Transverse colon (tissue), 4 donors: ENCODE data around the gene DGKE.

Experiments used
- CTCF ChIP-seq, 5 experiments: fragments of 200-600 bp in 3 of 5; fragments of 450-650 bp in 2 of 5; sonication (generic) in 3 of 5; IDR thresholded peaks; 1 replicate in 2 of 5; 2 replicates in 3 of 5; pipeline ENCODE4 v1.5.1; 2016 to 2017; ENCODE audit warnings: antibody characterized with exemption in 5 of 5, inconsistent platforms in 3 of 5, mild to moderate bottlenecking in 2 of 5, moderate library complexity in 1 of 5
- EP300 ChIP-seq: sonication (generic); formaldehyde crosslinking; IDR thresholded peaks from one replicate; pipeline ENCODE4 v1.6.1; 2017; ENCODE audit warnings: antibody characterized with exemption, low read depth
- POLR2A ChIP-seq: fragments of 450-650 bp; IDR thresholded peaks from one replicate; pipeline ENCODE4 v1.6.1; 2016; ENCODE audit warnings: antibody characterized with exemption, mild to moderate bottlenecking, moderate library complexity
- POLR2AphosphoS5 ChIP-seq, 3 donors: sonication (generic); formaldehyde crosslinking; IDR thresholded peaks; one replicate each; pipeline ENCODE4 v1.6.1; 2016; ENCODE audit warnings: antibody characterized with exemption in 3 of 3

GRCh38 chr17:56833057-56833808 lies 718 bp upstream of the DGKE start:
- no peak for TF ChIP-seq POLR2A
- TF ChIP-seq CTCF (IDR thresholded peaks at IDR 0.05), result no peak
- TF ChIP-seq EP300, result no peak
- peak in 2 of 3 donors; percentile 17 to 52 for TF ChIP-seq POLR2AphosphoS5 (IDR thresholded peaks at IDR 0.05)
